Stimulated activated CD8-positive, alpha-beta memory T cell treated with anti-CD3 and anti-CD28 coated beads, Interleukin-12 subunit alpha, Interleukin-12 subunit beta, amount 100 ng/mL, for 1 hour (primary cell): ENCODE data around the gene ZNF611.
"Not testable (repeated sequence)": the region's sequence is repeated elsewhere in the genome, so short reads cannot be mapped to it uniquely, and the experiment has no call there.

Source experiments
- DNase-seq: peaks from one replicate; pipeline ENCODE4 v3.0.0-alpha.2; 2020; ENCODE audit warnings: low read depth

ZNF611 gene

GRCh38 chr19:52734893-52735661 lies at the start of gene ZNF611:
TSS of gene ZNF611 (minus strand) at chr19:52735044. CDS start at chr19:52715894, 19,150 bp downstream.
- DNase-seq, result peak; percentile 100

GRCh38 chr19:52782864-52783263 lies 48.0 kb upstream of the ZNF611 start:
- not testable (repeated sequence) for DNase-seq

GRCh38 chr19:52778811-52779210 lies 44.0 kb upstream of the ZNF611 start:
- DNase-seq, result no peak

DNA sequence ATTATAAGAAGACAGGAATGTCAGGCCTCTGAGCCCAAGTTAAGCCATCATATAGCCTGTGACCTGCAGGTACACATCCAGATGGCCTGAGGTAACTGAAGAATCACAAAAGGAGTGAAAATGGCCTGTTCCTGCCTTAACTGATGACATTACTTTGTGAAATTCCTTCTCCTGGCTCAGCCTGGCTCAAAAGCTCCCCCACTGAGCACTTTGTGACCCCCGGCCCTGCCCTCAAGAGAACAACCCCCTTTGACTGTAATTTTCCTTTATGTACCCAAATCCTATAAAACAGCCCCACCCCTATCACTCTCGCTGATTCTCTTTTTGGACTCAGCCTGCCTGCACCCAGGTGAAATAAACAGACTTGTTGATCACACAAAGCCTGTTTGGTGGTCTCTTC lies 21.6 kb upstream of the ZNF611 start:
- DNase-seq, result not testable (repeated sequence)

GRCh38 chr19:52749780-52750179 lies 14.9 kb upstream of the ZNF611 start:
- no peak for DNase-seq

DNA sequence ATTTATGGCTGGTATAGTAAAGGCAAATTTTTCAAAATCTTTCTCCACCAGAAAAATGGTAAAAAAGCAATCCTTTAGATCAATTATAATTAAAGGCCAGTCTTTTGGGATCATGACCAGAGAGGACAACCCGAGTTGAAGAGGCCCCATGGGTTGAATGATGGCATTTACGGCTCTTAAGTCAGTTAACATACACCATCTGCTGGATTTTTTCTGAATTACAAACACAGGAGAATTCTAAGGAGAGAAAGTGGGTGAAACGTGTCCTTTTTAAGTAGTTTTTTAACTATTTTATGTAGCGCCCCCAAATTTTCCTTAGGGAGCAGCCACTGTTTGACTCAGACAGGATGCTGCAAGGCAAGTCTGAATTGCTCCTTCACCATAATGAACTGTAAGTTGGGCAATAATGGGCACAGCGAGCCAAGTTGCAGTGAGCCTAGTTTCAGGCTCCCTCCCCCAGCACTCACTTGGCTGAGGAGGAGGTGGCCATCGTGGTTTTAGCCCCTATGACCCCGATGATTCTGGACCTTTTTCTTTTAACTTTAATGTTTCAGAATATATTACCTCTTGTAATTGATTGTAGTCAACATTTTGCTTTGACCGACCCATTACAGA lies 13.6 kb upstream of the ZNF611 start:
- DNase-seq, result no peak

DNA sequence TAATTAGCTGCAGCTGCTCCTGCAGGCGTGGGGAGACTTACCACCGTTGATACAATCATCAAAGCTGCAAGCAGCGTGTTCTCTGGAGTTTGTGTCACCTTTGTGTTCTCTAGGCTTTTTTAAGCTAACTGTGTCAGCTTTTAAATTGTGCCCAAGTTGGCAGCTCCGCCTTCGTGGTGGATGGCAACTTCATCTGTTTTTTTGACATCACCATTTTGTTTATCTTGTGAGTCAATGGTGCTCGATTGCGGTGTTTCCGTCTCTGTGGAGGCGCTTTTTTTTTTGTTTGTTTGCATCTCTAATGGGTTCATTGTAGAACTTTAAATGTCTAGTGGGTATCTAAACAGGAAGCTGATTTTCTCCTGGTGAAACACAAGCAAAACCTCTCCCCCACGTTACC lies 11.1 kb upstream of the ZNF611 start:
- not testable (repeated sequence) for DNase-seq

DNA sequence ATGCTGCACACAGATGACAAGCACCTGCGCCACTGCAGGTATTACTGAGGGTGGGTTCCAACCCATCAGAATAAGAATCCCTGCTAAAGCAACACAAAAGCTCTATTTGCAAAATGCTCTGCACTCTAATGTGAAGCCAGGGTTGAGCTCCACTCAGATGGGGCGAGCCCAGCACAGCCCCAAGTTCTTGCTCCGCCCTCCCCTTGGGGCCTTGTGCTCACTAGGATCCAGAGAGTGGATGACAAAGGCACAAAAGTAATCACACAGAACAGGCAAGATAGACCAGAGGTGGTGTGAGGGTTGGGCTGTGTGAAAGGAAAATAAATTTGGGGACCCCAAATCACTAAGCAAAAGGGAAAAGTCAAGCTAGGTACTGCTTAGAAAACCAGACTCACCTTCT lies 8.2 kb upstream of the ZNF611 start:
- DNase-seq, result no peak

GRCh38 chr19:52742516-52742915 lies 7.7 kb upstream of the ZNF611 start:
- no peak for DNase-seq

GRCh38 chr19:52741951-52742485 lies 7.2 kb upstream of the ZNF611 start:
- DNase-seq, result no peak

DNA sequence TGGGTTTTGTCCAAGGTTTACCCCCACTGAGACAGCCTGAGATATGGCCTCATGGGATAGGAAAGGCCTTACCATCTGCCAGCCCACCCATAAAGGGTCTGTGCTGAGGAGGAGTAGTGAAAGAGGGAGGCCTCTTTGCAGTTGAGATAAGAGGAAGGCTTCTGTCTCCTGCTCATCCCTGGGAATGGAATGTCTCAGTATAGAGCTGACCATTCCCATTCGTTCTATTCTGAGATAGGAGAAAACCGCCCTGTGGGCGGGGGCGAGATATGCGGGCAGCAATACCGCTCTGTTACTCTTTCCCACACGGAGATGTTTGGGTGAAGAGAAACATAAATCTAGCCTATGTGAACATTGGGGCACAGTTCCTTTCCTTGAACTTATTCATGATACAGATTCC lies 6.5 kb upstream of the ZNF611 start:
- DNase-seq, result not testable (repeated sequence)

DNA sequence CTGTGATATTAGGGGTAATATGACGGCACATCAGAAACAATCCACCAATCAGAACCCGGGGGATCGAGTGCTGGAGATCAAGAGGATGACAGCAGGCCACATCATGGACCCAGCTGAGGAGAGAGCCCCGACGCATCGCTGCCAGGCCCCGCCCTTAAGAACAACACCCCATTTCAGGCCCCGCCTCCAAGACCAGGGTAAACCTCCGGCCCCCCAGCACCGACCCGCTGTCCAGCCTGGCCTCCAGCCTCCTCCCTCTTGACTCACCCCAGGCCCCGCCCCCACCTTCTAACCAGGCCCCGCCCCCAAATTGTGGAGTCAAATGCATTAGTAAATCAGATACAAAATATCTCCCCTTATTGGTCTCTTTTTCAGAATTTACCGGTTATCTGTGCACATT lies 4.7 kb upstream of the ZNF611 start:
- no peak for DNase-seq

DNA sequence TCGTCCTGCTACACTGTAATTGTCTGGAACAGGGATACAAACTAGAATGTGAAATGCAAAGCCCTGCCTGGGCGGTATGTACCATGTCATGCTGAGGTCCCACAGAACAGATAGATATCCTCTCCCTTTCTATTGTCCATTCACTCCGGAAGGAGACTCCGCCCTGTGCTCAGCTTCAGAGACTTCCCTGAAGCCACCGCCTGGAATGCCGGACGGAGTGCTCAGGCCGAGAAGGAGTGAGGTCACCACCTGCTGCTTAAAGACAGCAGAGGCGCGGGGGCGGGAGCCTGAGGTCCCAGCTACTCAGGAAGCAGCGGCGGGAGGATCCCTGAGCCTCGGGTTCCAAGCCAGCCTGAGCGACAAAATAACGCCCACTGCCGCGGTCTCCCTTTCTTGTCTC lies 890 bp upstream of the ZNF611 start:
- DNase-seq, result no peak

- DNase-seq, result no peak
Measured at GRCh38 chr19:52734331-52734892, 432 bp downstream of the ZNF611 start.

DNA sequence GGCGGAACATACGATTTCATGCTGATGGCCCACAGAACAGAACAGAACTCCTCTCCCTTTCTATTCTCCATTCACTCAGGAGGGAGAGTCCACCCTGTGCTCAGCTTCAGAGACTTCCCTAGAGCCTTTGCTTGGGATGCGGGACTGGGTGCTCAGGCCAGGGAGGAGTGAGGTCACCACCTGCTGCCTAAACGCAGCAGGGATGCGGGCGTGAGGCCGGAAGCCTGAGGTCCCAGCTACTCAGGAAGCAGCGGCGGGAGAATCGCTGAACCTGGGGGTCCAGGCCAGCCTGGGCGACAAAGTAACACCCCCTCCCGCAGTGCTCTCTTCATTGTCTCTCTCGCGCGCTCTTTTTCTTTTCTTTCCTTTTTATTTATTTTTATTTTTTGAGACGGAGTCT lies 8.8 kb downstream of the ZNF611 start:
- not testable (repeated sequence) for DNase-seq

- DNase-seq, result no peak
Measured at GRCh38 chr19:52725528-52725961, 9.3 kb downstream of the ZNF611 start.

- no peak for DNase-seq
Measured at GRCh38 chr19:52724701-52725514, 9.9 kb downstream of the ZNF611 start.

DNA sequence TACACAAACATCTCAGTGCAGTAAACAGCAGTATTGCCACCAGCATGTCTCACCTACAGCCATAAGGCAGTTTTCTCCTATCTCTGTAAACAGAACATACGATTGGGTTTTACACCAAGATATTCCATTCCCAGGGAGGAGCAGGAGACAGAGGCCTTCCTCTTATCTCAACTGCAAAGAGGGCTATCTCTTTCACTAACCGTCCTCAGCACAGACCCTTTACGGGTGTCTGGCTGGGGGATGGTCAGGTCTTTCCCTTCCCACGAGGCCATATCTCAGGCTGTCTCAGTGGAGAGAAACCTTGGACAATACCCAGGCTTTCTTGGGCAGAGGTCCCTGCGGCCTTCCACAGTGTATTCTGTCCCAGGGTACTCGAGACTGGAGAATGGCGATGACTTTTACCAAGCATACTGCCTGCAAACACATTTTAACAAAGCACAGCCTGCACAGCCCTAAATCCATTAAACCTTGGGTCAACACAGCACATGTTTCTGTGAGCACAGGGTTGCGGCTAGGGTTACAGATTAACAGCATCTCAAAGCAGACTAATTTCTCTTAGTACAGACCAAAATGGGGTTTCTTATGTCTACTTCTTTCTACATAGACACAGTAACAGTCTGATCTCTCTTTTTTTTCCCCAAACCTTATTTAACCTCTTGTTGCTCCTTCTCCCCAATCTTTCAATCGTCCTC lies 10.8 kb downstream of the ZNF611 start:
- DNase-seq, result not testable (repeated sequence)

- no peak for DNase-seq
Measured at GRCh38 chr19:52722062-52723003, 12.5 kb downstream of the ZNF611 start.

- not testable (repeated sequence) for DNase-seq
Measured at GRCh38 chr19:52720541-52720940, 14.3 kb downstream of the ZNF611 start.
